Stimulated activated CD4-positive, alpha-beta T cell treated with anti-CD3 and anti-CD28 coated beads, Interleukin-15, amount 100 ng/mL, for 24 hours (primary cell): Measurements from ENCODE around the gene ZNRD2.

Source experiments
- DNase-seq: peaks from one replicate; pipeline ENCODE4 v3.0.0-alpha.2; 2020

Gene ZNRD2

GRCh38 chr11:65612691-65613090 is 42.4 kb downstream of the ZNRD2 start:
- DNase-seq = no peak

- peak; percentile 34 for DNase-seq
Observed at GRCh38 chr11:65613091-65613928, 43.0 kb downstream of the ZNRD2 start.

- DNase-seq = peak; percentile 100
Observed at GRCh38 chr11:65615229-65615949, 45.1 kb downstream of the ZNRD2 start, which contains the start of gene PCNX3. PCNX3 (plus strand) TSS chr11:65615776; CDS start chr11:65616312, 536 bp downstream.

- peak; percentile 77 for DNase-seq
Observed at GRCh38 chr11:65615950-65616574, 45.8 kb downstream of the ZNRD2 start.

- peak; percentile 37 for DNase-seq
Observed at GRCh38 chr11:65616575-65617001, 46.3 kb downstream of the ZNRD2 start.

GRCh38 chr11:65617136-65617850 is 47.0 kb downstream of the ZNRD2 start:
- no peak for DNase-seq

- no peak for DNase-seq
Observed at GRCh38 chr11:65617990-65618751, 47.9 kb downstream of the ZNRD2 start.

- no peak for DNase-seq
Observed at GRCh38 chr11:65618763-65619162, 48.5 kb downstream of the ZNRD2 start.

GRCh38 chr11:65619281-65619928 is 49.1 kb downstream of the ZNRD2 start:
- DNase-seq = no peak

- no peak for DNase-seq
Observed at GRCh38 chr11:65620666-65621065, 50.4 kb downstream of the ZNRD2 start.

- no peak for DNase-seq
Observed at GRCh38 chr11:65621460-65621859, 51.2 kb downstream of the ZNRD2 start.
